IMR-90 (cell line): ENCODE data around the gene TCN1. TPM values are rescaled to one million over a fixed set of nuclear protein-coding genes. Genes with fewer than 3 reads are reported as not detected.

Experiments
- ATAC-seq: fragments of 200-7000 bp; cut with Tn5 transposase; 2 replicates; pipeline ENCODE4 v1.9.1; 2020; ENCODE audit warnings: low read depth, mild to moderate bottlenecking, moderate library complexity
- BruUV-seq: library from RNA; stranded (reverse); fragments of 400-500 nt; replicated peaks from 2 replicates; lab custom pipeline; 2021; lab: Mats Ljungman, UMichigan
- CTCF ChIA-PET: fragments of 300-600 bp; formaldehyde crosslinking; extraction: SDS; loops from one replicate; lab custom pipeline; 2021; ENCODE audit warnings: antibody characterized with exemption; lab: Yijun Ruan, JAX
- POLR2A ChIA-PET: fragments of 300-600 bp; sonication (Branson Sonifier 250); formaldehyde crosslinking; loops from one replicate; lab custom pipeline; 2022; ENCODE audit warnings: antibody characterized with exemption; ENCODE audit not compliant: unreplicated experiment; lab: Charles Lee
- DNase-seq: peaks from one replicate; pipeline ENCODE4 v3.0.0; 2013
- H2AFZ ChIP-seq: replicated peaks from 2 replicates; pipeline ENCODE3; 2013; ENCODE audit warnings: low read length, mild to moderate bottlenecking; ENCODE audit not compliant: poor library complexity
- H2AK5ac ChIP-seq: 2 replicates; pipeline ENCODE4 v1.6.1; 2013; ENCODE audit warnings: low read depth, low read length, inconsistent platforms
- H2AK9ac ChIP-seq: replicated peaks from 2 replicates; pipeline ENCODE3; 2013; ENCODE audit warnings: mild to moderate bottlenecking, low read depth, low read length, moderate library complexity; ENCODE audit not compliant: poor library complexity
- H2BK120ac ChIP-seq: 2 replicates; pipeline ENCODE4 v1.6.1; 2013; ENCODE audit warnings: low read depth, low read length, inconsistent platforms
- H2BK15ac ChIP-seq: 3 replicates; pipeline ENCODE4 v1.6.1; 2013; ENCODE audit warnings: low read depth, low read length, inconsistent platforms
- H2BK20ac ChIP-seq: 2 replicates; pipeline ENCODE4 v1.6.1; 2013; ENCODE audit warnings: low read depth, mild to moderate bottlenecking, inconsistent platforms, low read length, moderate library complexity
- H2BK5ac ChIP-seq: 2 replicates; pipeline ENCODE4 v1.6.1; 2013; ENCODE audit warnings: mild to moderate bottlenecking, low read depth, low read length, inconsistent platforms; ENCODE audit not compliant: poor library complexity, severe bottlenecking
- H3K14ac ChIP-seq: replicated peaks from 2 replicates; pipeline ENCODE4 v1.6.1; 2013; ENCODE audit warnings: low read depth, low read length, inconsistent platforms
- H3K18ac ChIP-seq: 2 replicates; pipeline ENCODE4 v1.6.1; 2013; ENCODE audit warnings: low read depth, low read length, control low read depth
- H3K23ac ChIP-seq: 2 replicates; pipeline ENCODE4 v1.6.1; 2013; ENCODE audit warnings: low read depth, low read length, inconsistent platforms
- H3K27ac ChIP-seq: 2 replicates; pipeline ENCODE4 v1.5.1; 2013; ENCODE audit warnings: mild to moderate bottlenecking, control low read depth, low read length; ENCODE audit not compliant: insufficient read depth
- H3K27me3 ChIP-seq: 2 replicates; pipeline ENCODE4 v1.6.1; 2013; ENCODE audit warnings: low read length; ENCODE audit not compliant: control insufficient read depth, insufficient read depth
- H3K36me3 ChIP-seq: 2 replicates; pipeline ENCODE4 v1.6.1; 2013; ENCODE audit warnings: low read length, mixed read lengths; ENCODE audit not compliant: control insufficient read depth, insufficient read depth
- H3K4ac ChIP-seq: 2 replicates; pipeline ENCODE4 v1.6.1; 2013; ENCODE audit warnings: low read depth, low read length, inconsistent platforms
- H3K4me1 ChIP-seq: 2 replicates; pipeline ENCODE4 v1.6.1; 2013; ENCODE audit warnings: low read length, mixed read lengths; ENCODE audit not compliant: control insufficient read depth, insufficient read depth
- H3K4me2 ChIP-seq: 2 replicates; pipeline ENCODE4 v1.6.1; 2013; ENCODE audit warnings: low read depth, mild to moderate bottlenecking, control low read depth, low read length, moderate library complexity
- H3K4me3 ChIP-seq: 2 replicates; pipeline ENCODE4 v1.5.1; 2013; ENCODE audit warnings: low read depth, mild to moderate bottlenecking, control low read depth, low read length, moderate library complexity; ENCODE audit not compliant: insufficient read depth
- H3K56ac ChIP-seq: 2 replicates; pipeline ENCODE4 v1.6.1; 2013; ENCODE audit warnings: low read length, inconsistent platforms; ENCODE audit not compliant: insufficient read depth; ENCODE audit errors: extremely low read depth
- H3K79me1 ChIP-seq, 2 experiments: 2 replicates each; pipeline ENCODE4 v1.6.1; 2013; ENCODE audit warnings: low read length in 2 of 2, inconsistent platforms in 1 of 2, low read depth in 1 of 2
- H3K9ac ChIP-seq: 2 replicates; pipeline ENCODE4 v1.6.1; 2013; ENCODE audit warnings: low read depth, low read length, control low read depth
- H3K9me1 ChIP-seq: 2 replicates; pipeline ENCODE4 v1.6.1; 2013; ENCODE audit warnings: low read length, inconsistent platforms; ENCODE audit not compliant: insufficient read depth
- H3K9me3 ChIP-seq: 2 replicates; pipeline ENCODE4 v1.6.1; 2013; ENCODE audit warnings: low read length; ENCODE audit not compliant: control insufficient read depth, insufficient read depth
- H4K20me1 ChIP-seq: 2 replicates; pipeline ENCODE4 v1.6.1; 2013; ENCODE audit warnings: low read length, inconsistent platforms; ENCODE audit not compliant: insufficient read depth
- H4K5ac ChIP-seq: 2 replicates; pipeline ENCODE4 v1.6.1; 2013; ENCODE audit warnings: mild to moderate bottlenecking, low read depth, low read length, control low read depth
- H4K8ac ChIP-seq, 2 experiments: 2 replicates each; pipeline ENCODE4 v1.6.1; 2013; ENCODE audit warnings: low read depth in 2 of 2, low read length in 2 of 2, control low read depth in 1 of 2, inconsistent platforms in 1 of 2
- H4K91ac ChIP-seq: 2 replicates; pipeline ENCODE4 v1.6.1; 2013; ENCODE audit warnings: low read depth, low read length, inconsistent platforms; ENCODE audit not compliant: insufficient read depth
- BHLHE40 ChIP-seq: fragments of 150-350 bp; IDR thresholded peaks from 2 replicates; pipeline ENCODE4 v1.6.1; 2016; ENCODE audit warnings: mild to moderate bottlenecking, low read depth, low read length
- CEBPB ChIP-seq: IDR thresholded peaks from 2 replicates; pipeline ENCODE4 v1.6.1; 2012; ENCODE audit warnings: low read depth, low read length, improper control_type of control experiment
- CHD1 ChIP-seq: IDR thresholded peaks from 2 replicates; pipeline ENCODE4 v1.6.1; 2012; ENCODE audit warnings: low read depth, low read length, improper control_type of control experiment
- CTCF ChIP-seq: conservative IDR thresholded peaks from 2 replicates; pipeline ENCODE4 v1.5.1; 2012; ENCODE audit warnings: mild to moderate bottlenecking, low read depth, low read length, improper control_type of control experiment
- ELK1 ChIP-seq: fragments of 150-350 bp; IDR thresholded peaks from 2 replicates; pipeline ENCODE4 v1.6.1; 2016; ENCODE audit warnings: low read depth, mild to moderate bottlenecking, low read length, moderate library complexity, borderline replicate concordance
- MAFK ChIP-seq: IDR thresholded peaks from 2 replicates; pipeline ENCODE4 v1.6.1; 2012; ENCODE audit warnings: low read depth, low read length, improper control_type of control experiment
- MAZ ChIP-seq: IDR thresholded peaks from 2 replicates; pipeline ENCODE4 v1.6.1; 2012; ENCODE audit warnings: low read depth, mild to moderate bottlenecking, low read length, improper control_type of control experiment, moderate library complexity, borderline replicate concordance
- MXI1 ChIP-seq: IDR thresholded peaks from 2 replicates; pipeline ENCODE4 v1.6.1; 2012; ENCODE audit warnings: low read depth, mild to moderate bottlenecking, low read length, moderate library complexity, borderline replicate concordance
- NFE2L2 ChIP-seq: fragments of 150-350 bp; IDR thresholded peaks from 2 replicates; pipeline ENCODE4 v1.6.1; 2016; ENCODE audit warnings: low read depth, mild to moderate bottlenecking, low read length
- POLR2A ChIP-seq: IDR thresholded peaks from 2 replicates; pipeline ENCODE4 v1.6.1; 2012; ENCODE audit warnings: mild to moderate bottlenecking, low read depth, low read length
- RAD21 ChIP-seq: IDR thresholded peaks from 2 replicates; pipeline ENCODE4 v1.6.1; 2012; ENCODE audit warnings: low read length, improper control_type of control experiment
- RCOR1 ChIP-seq: IDR thresholded peaks from 2 replicates; pipeline ENCODE4 v1.6.1; 2012; ENCODE audit warnings: mild to moderate bottlenecking, low read length, improper control_type of control experiment; ENCODE audit not compliant: insufficient replicate concordance
- RFX5 ChIP-seq: IDR thresholded peaks from 2 replicates; pipeline ENCODE4 v1.8.0; 2012; ENCODE audit warnings: low read depth, mild to moderate bottlenecking, low read length, moderate library complexity
- SMC3 ChIP-seq: fragments of 150-350 bp; IDR thresholded peaks from 2 replicates; pipeline ENCODE4 v1.6.1; 2016; ENCODE audit warnings: low read depth, mild to moderate bottlenecking, antibody characterized with exemption, low read length, moderate library complexity
- WGBS, 2 experiments: methylation state at CpG; one replicate each; pipeline versions ENCODE4 v1.1.5 to v1.1.7; 2013; ENCODE audit warnings: missing lambda C conversion rate in 2 of 2; ENCODE audit not compliant: insufficient read length in 1 of 2; ENCODE audit errors: extremely low coverage in 2 of 2; 5-methylcytosine and 5-hydroxymethylcytosine counted together
- dilution Hi-C: fragments of 300-500 bp; cut with HindIII; formaldehyde crosslinking; loops from one replicate; pipeline ENCODE4 v1.14.3; 2018; ENCODE audit warnings: low sequenced_read_pairs; ENCODE audit not compliant: unreplicated experiment
- in situ Hi-C: fragments of 300-500 bp; cut with MboI; formaldehyde crosslinking; loops from 3 replicates; pipeline ENCODE4 v1.14.3; 2019; ENCODE audit warnings: low sequenced_read_pairs, inconsistent platforms, mixed read lengths
- intact Hi-C: fragments of 100-400 bp; cut with micrococcal nuclease; formaldehyde crosslinking; loops from 2 replicates; pipeline ENCODE4 v1.10.0; 2022
- polyA plus RNA-seq, 3 experiments: library from polyadenylated mRNA; depleted of rRNA; stranded (reverse); fragments of >200 nt; gene quantifications; 2 replicates each; pipeline ENCODE4 v1.2.3, GENCODE V29; 2012; ENCODE audit warnings: low replicate concordance in 1 of 3
- total RNA-seq: library from RNA; depleted of rRNA; stranded (reverse); fragments of >200 nt; gene quantifications from 2 replicates; pipeline ENCODE4 v1.2.3, GENCODE V29; 2012
- TF ChIP-seq, protein P1 (sequence below): fragments of 150-350 bp; IDR thresholded peaks from 2 replicates; pipeline ENCODE4 v1.6.1; 2017; ENCODE audit warnings: mild to moderate bottlenecking, antibody characterized with exemption, low read length, low read depth

TCN1 gene
- total and polyA plus RNA-seq, 2 of the 4 experiments (the other 2 are of a cell fraction), result not detected

- dilution Hi-C loops, result no loop called here
- no peak for TF ChIP-seq ELK1
- TF ChIP-seq, protein P1, sequence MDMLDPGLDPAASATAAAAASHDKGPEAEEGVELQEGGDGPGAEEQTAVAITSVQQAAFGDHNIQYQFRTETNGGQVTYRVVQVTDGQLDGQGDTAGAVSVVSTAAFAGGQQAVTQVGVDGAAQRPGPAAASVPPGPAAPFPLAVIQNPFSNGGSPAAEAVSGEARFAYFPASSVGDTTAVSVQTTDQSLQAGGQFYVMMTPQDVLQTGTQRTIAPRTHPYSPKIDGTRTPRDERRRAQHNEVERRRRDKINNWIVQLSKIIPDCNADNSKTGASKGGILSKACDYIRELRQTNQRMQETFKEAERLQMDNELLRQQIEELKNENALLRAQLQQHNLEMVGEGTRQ, result no peak
- no peak for TF ChIP-seq CHD1
- no peak for TF ChIP-seq RCOR1
- TF ChIP-seq CTCF, result no peak
- TF ChIP-seq CEBPB, result no peak
- TF ChIP-seq RFX5, result no peak
- no peak for TF ChIP-seq POLR2A
- no peak for TF ChIP-seq RAD21
- no peak for TF ChIP-seq BHLHE40
- TF ChIP-seq MAZ, result no peak
- no peak for TF ChIP-seq MAFK
- no peak for TF ChIP-seq SMC3
- no peak for TF ChIP-seq MXI1
- no peak for TF ChIP-seq NFE2L2
- H4K91ac ChIP-seq, result no peak overlapping the region
- H3K14ac ChIP-seq, result no peak overlapping the region
- no peak overlapping the region for H3K18ac ChIP-seq
- no peak overlapping the region for H2AK5ac ChIP-seq
- CTCF ChIA-PET, result interaction anchor here (0.6 kb wide), 1 partner anchor 885 kb away, joined by 3 read pairs; no protein-coding TSS in a partner anchor
- no peak overlapping the region for H3K4me3 ChIP-seq
- BruUV-seq, result no TSS peak
- H2BK20ac ChIP-seq, result no peak overlapping the region
- no peak overlapping the region for H2AFZ ChIP-seq
- no peak overlapping the region for H3K56ac ChIP-seq
- H3K79me1 ChIP-seq, result peaks cover 0 to 14% of the 10 kb centered on the region in 2 experiments; a peak in 3 of 4 replicates
- no peak overlapping the region for H4K5ac ChIP-seq
- no peak overlapping the region for H4K8ac ChIP-seq
- no peaks in the 10 kb centered on the region for H3K9me3 ChIP-seq
- no peak overlapping the region for H2BK5ac ChIP-seq
- peaks cover 3% of the 10 kb centered on the region; the same call in 1 of the 2 replicates for H3K4me1 ChIP-seq
- intact Hi-C loops, result no loop called here
- no peaks in the 10 kb centered on the region for H3K27me3 ChIP-seq
- H3K9ac ChIP-seq, result no peak overlapping the region
- H3K9me1 ChIP-seq, result no peaks in the 10 kb centered on the region; the same call in 1 of the 2 replicates
- no peak overlapping the region for H3K4ac ChIP-seq
- ATAC-seq (no peak), DNase-seq (no peak)
- H3K27ac ChIP-seq, result no peak overlapping the region
- H3K36me3 ChIP-seq, result no peaks in the 10 kb centered on the region
- POLR2A ChIA-PET, result no interaction called here
- in situ Hi-C loops, result no loop called here
- H4K20me1 ChIP-seq, result no peaks in the 10 kb centered on the region
- H2BK15ac ChIP-seq, result no peak overlapping the region
- H2AK9ac ChIP-seq, result no peak overlapping the region
- no peak overlapping the region for H3K4me2 ChIP-seq
- WGBS, 2 experiments, result no CpG with 5 or more reads among the region's 1 CpG
- H3K23ac ChIP-seq, result no peak overlapping the region
- no peak overlapping the region for H2BK120ac ChIP-seq
Observed at GRCh38 chr11:59813364-59813763, 52.9 kb downstream of the TCN1 start.
